Liver (tissue), 9 donors: Measurements from ENCODE around the gene SLC12A8. TPM values are rescaled to one million over a fixed set of nuclear protein-coding genes. Genes with fewer than 3 reads are reported as not detected.

Source experiments
- DNase-seq: peaks from one replicate; pipeline ENCODE4 v3.0.0-alpha.2; 2017; ENCODE audit warnings: low spot score
- H3K27ac ChIP-seq, 2 donors: one replicate each; pipeline ENCODE4 v1.7.0; 2013; ENCODE audit warnings: inconsistent platforms in 2 of 2, low read length in 2 of 2, control low read depth in 1 of 2, low read depth in 1 of 2, mild to moderate bottlenecking in 1 of 2
- H3K27me3 ChIP-seq, 4 donors: one replicate each; pipeline versions ENCODE4 v1.6.1 to v1.7.0; 2013; ENCODE audit warnings: low read length in 3 of 4, inconsistent platforms in 1 of 4, mild to moderate bottlenecking in 1 of 4, moderate library complexity in 1 of 4; ENCODE audit not compliant: control insufficient read depth in 4 of 4, insufficient read depth in 4 of 4
- H3K36me3 ChIP-seq, 4 donors: one replicate each; pipeline versions ENCODE4 v1.6.1 to v1.7.0; 2013; ENCODE audit warnings: low read length in 3 of 4, mild to moderate bottlenecking in 3 of 4, low read depth in 1 of 4, moderate library complexity in 1 of 4; ENCODE audit not compliant: control insufficient read depth in 4 of 4, insufficient read depth in 3 of 4
- H3K4me1 ChIP-seq, 4 donors: one replicate each; pipeline versions ENCODE4 v1.6.1 to v1.7.0; 2013; ENCODE audit warnings: low read length in 3 of 4, mild to moderate bottlenecking in 3 of 4, moderate library complexity in 1 of 4; ENCODE audit not compliant: control insufficient read depth in 4 of 4, insufficient read depth in 4 of 4
- H3K4me3 ChIP-seq, 3 donors: one replicate each; pipeline versions ENCODE4 v1.6.1 to v1.7.0; 2013; ENCODE audit warnings: low read length in 3 of 3, control low read depth in 1 of 3, low read depth in 1 of 3, mild to moderate bottlenecking in 1 of 3
- H3K9ac ChIP-seq, 2 donors: one replicate each; pipeline ENCODE4 v1.7.0; 2013; ENCODE audit warnings: low read length in 2 of 2, mild to moderate bottlenecking in 2 of 2, moderate library complexity in 2 of 2, control low read depth in 1 of 2, low read depth in 1 of 2
- H3K9me3 ChIP-seq, 4 donors: one replicate each; pipeline versions ENCODE4 v1.6.1 to v1.7.0; 2013; ENCODE audit warnings: low read length in 3 of 4; ENCODE audit not compliant: control insufficient read depth in 4 of 4
- EGR1 ChIP-seq, 2 donors: IDR thresholded peaks; 2 replicates each; pipeline ENCODE4 v1.6.1; 2016 to 2018; ENCODE audit warnings: antibody characterized with exemption in 2 of 2, low read depth in 2 of 2
- FOXA1 ChIP-seq: IDR thresholded peaks from 2 replicates; pipeline ENCODE4 v1.6.1; 2016; ENCODE audit warnings: antibody characterized with exemption
- FOXA2 ChIP-seq: IDR thresholded peaks from 2 replicates; pipeline ENCODE4 v1.6.1; 2016; ENCODE audit warnings: antibody characterized with exemption
- GABPA ChIP-seq, 2 donors: IDR thresholded peaks in 1 of 2; conservative IDR thresholded peaks in 1 of 2; 2 replicates each; pipeline ENCODE4 v1.6.1; 2016; ENCODE audit warnings: antibody characterized with exemption in 2 of 2, mild to moderate bottlenecking in 1 of 2, moderate library complexity in 1 of 2
- HNF4A ChIP-seq, 2 donors: conservative IDR thresholded peaks; 2 replicates each; pipeline ENCODE4 v1.6.1; 2016; ENCODE audit warnings: antibody characterized with exemption in 2 of 2, mild to moderate bottlenecking in 2 of 2
- HNF4G ChIP-seq: IDR thresholded peaks from 2 replicates; pipeline ENCODE4 v1.6.1; 2016; ENCODE audit warnings: antibody characterized with exemption
- JUND ChIP-seq, 2 donors: IDR thresholded peaks; 2 replicates each; pipeline ENCODE4 v1.6.1; 2016; ENCODE audit warnings: antibody characterized with exemption in 2 of 2
- NR2F2 ChIP-seq: IDR thresholded peaks from 2 replicates; pipeline ENCODE4 v1.6.1; 2016; ENCODE audit warnings: antibody characterized with exemption
- RAD21 ChIP-seq, 2 donors: IDR thresholded peaks; 2 replicates each; pipeline ENCODE4 v1.6.1; 2016; ENCODE audit warnings: antibody characterized with exemption in 2 of 2, mild to moderate bottlenecking in 2 of 2
- RXRA ChIP-seq, 2 donors: IDR thresholded peaks; 2 replicates each; pipeline ENCODE4 v1.6.1; 2017 to 2018; ENCODE audit warnings: antibody characterized with exemption in 2 of 2, mild to moderate bottlenecking in 1 of 2
- SP1 ChIP-seq: IDR thresholded peaks from 2 replicates; pipeline ENCODE4 v1.6.1; 2018; ENCODE audit warnings: antibody characterized with exemption, mild to moderate bottlenecking
- TAF1 ChIP-seq: conservative IDR thresholded peaks from 2 replicates; pipeline ENCODE4 v1.6.1; 2016; ENCODE audit warnings: antibody characterized with exemption, mild to moderate bottlenecking
- YY1 ChIP-seq: IDR thresholded peaks from 2 replicates; pipeline ENCODE4 v1.6.1; 2016; ENCODE audit warnings: antibody characterized with exemption, mild to moderate bottlenecking
- WGBS: extraction: QIAGEN DNeasy Blood & Tissue Kit; methylation state at CpG from one replicate; pipeline ENCODE4 v1.1.7; 2013; 5-methylcytosine and 5-hydroxymethylcytosine counted together
- polyA plus RNA-seq, 2 donors: library from polyadenylated mRNA; stranded (reverse) in 1 of 2; unstranded in 1 of 2; fragments of 200-250 nt in 1 of 2; fragments of >200 nt in 1 of 2; fragmentation: Nextera tagmentation in 1 of 2; extraction: Ambion mirVana in 1 of 2; gene quantifications; one replicate each; pipeline versions ENCODE4 v1.2.1 to v1.2.3, GENCODE V29; 2013 to 2015
- total RNA-seq, 2 donors: library from RNA; depleted of rRNA; stranded (reverse); fragments of >200 nt; gene quantifications; one replicate each; pipeline ENCODE4 v1.2.3, GENCODE V29; 2014
- TF ChIP-seq, protein P1 (sequence below): fragments of 150-350 bp; IDR thresholded peaks from 2 replicates; pipeline ENCODE4 v1.5.1; 2017; ENCODE audit warnings: improper control_type of control experiment, low read depth, low read length; ENCODE audit not compliant: missing input control
- TF ChIP-seq, protein P2 (sequence below): IDR thresholded peaks from 2 replicates; pipeline ENCODE4 v1.6.1; 2016; ENCODE audit warnings: antibody characterized with exemption
- TF ChIP-seq, protein P3 (sequence below): IDR thresholded peaks from 2 replicates; pipeline ENCODE4 v1.6.1; 2016; ENCODE audit warnings: antibody characterized with exemption, mild to moderate bottlenecking
- TF ChIP-seq, protein P4 (sequence below): IDR thresholded peaks from 2 replicates; pipeline ENCODE4 v1.6.1; 2016; ENCODE audit warnings: antibody characterized with exemption
- TF ChIP-seq, protein P5 (sequence below): IDR thresholded peaks from 2 replicates; pipeline ENCODE4 v1.6.1; 2016; ENCODE audit warnings: antibody characterized with exemption
- donor health status: healthy.
- donor health status: healthy.
- donor health status: healthy.
- donor health status: healthy.
- donor health status: healthy.

The SLC12A8 gene
- total and polyA plus RNA-seq, 4 donors: 2.7 to 20.3 (median 5.5) TPM

DNA sequence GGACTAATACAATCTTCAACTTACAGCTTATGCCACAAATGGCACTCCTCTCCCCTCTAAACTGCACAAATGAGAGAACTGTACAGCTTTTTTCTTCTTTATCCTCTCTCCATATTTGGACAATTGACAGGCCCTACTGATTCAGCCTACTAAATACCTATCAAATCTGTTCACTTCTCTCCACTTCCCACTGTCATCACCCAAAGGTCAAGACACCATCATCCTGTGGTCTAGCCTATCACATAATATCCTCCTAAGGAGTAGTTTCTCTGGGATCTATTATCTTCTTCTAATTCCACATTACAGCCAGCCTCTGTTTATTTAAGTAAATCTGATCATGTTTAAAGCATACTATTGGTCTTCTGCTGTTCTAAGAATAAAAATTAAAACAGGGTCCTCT lies 33.0 kb upstream of the SLC12A8 start (continued):
- TF ChIP-seq, protein P1, sequence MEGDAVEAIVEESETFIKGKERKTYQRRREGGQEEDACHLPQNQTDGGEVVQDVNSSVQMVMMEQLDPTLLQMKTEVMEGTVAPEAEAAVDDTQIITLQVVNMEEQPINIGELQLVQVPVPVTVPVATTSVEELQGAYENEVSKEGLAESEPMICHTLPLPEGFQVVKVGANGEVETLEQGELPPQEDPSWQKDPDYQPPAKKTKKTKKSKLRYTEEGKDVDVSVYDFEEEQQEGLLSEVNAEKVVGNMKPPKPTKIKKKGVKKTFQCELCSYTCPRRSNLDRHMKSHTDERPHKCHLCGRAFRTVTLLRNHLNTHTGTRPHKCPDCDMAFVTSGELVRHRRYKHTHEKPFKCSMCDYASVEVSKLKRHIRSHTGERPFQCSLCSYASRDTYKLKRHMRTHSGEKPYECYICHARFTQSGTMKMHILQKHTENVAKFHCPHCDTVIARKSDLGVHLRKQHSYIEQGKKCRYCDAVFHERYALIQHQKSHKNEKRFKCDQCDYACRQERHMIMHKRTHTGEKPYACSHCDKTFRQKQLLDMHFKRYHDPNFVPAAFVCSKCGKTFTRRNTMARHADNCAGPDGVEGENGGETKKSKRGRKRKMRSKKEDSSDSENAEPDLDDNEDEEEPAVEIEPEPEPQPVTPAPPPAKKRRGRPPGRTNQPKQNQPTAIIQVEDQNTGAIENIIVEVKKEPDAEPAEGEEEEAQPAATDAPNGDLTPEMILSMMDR: no peak
- no peak for TF ChIP-seq HNF4A (conservative IDR thresholded peaks at IDR 0.05)
- TF ChIP-seq FOXA2: no peak
- no peak for TF ChIP-seq NR2F2
- no peak for TF ChIP-seq JUND (IDR thresholded peaks at IDR 0.05)
- TF ChIP-seq FOXA1: no peak
- no peak for TF ChIP-seq EGR1 (IDR thresholded peaks at IDR 0.05; ENCODE audit: low read depth in 2 of 2)

DNA sequence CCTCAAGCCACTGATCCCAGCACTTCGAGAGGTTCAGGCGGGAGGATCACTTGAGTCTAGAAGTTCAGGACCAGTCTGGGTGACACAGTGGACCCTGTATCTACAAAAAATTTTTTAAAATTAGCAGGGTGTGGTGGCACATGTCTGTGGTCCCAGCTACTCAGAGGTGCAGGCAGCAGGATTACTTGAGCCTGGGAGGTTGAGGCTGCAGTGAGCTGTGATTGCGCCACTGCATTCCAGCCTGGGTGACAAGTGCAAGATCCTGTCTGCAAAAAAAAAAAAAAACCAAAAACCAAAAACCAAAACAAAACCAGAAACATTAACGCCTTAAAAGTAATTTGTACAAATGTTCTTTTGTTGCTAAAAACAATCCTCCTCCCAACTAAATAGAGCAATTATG lies 27.9 kb upstream of the SLC12A8 start:
- Histone ChIP-seq H3K4me3 (no peak overlapping the region), H3K4me1 (no peaks in the 10 kb centered on the region), H3K27me3 (no peaks in the 10 kb centered on the region), H3K36me3 (peaks cover 0 to 5% (median 2%) of the 10 kb centered on the region in 4 donors), H3K27ac (no peak overlapping the region), H3K9ac (no peak overlapping the region), H3K9me3 (no peaks in the 10 kb centered on the region)
- DNase-seq: no peak
- WGBS: 77% methylated on average over 4 of the region's 4 CpGs
- TF ChIP-seq NR2F2: no peak

DNA sequence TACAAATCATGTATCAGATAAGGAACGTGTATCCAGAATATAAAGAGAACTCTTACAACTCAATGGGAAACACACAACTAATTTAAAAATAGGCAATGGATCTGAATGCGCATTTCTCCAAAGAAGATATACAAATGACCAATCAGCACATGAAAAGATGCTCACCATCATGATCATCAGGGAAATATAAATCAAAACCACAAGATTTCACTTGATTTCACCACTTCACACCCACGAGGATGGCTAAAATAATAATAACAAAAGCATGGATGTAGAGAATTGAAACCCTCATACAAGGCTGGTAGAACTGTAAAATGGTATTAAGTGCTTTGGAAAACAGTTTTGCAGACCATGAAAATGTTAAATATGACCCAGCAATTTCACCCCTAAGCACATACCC lies 26.7 kb upstream of the SLC12A8 start:
- peaks cover 0 to 1% (median 0%) of the 10 kb centered on the region in 4 donors for H3K9me3 ChIP-seq
- H3K36me3 ChIP-seq: peaks cover 0 to 5% (median 0%) of the 10 kb centered on the region in 4 donors
- WGBS: 87% methylated on average over 3 of the region's 3 CpGs
- no peak overlapping the region for H3K4me3 ChIP-seq
- TF ChIP-seq, protein P2, sequence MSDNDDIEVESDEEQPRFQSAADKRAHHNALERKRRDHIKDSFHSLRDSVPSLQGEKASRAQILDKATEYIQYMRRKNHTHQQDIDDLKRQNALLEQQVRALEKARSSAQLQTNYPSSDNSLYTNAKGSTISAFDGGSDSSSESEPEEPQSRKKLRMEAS: no peak
- TF ChIP-seq SP1 (no peak), HNF4A (conservative IDR thresholded peaks at IDR 0.05) (no peak), RAD21 (IDR thresholded peaks at IDR 0.05) (no peak), GABPA (IDR thresholded peaks at IDR 0.05 in 1 of 2, conservative IDR thresholded peaks at IDR 0.05 in 1 of 2) (no peak), HNF4G (no peak), JUND (IDR thresholded peaks at IDR 0.05) (no peak), RXRA (IDR thresholded peaks at IDR 0.05) (no peak), FOXA1 (no peak), FOXA2 (no peak), YY1 (no peak), EGR1 (IDR thresholded peaks at IDR 0.05; ENCODE audit: low read depth in 2 of 2) (no peak), TAF1 (no peak), NR2F2 (no peak)
- TF ChIP-seq, protein P3, sequence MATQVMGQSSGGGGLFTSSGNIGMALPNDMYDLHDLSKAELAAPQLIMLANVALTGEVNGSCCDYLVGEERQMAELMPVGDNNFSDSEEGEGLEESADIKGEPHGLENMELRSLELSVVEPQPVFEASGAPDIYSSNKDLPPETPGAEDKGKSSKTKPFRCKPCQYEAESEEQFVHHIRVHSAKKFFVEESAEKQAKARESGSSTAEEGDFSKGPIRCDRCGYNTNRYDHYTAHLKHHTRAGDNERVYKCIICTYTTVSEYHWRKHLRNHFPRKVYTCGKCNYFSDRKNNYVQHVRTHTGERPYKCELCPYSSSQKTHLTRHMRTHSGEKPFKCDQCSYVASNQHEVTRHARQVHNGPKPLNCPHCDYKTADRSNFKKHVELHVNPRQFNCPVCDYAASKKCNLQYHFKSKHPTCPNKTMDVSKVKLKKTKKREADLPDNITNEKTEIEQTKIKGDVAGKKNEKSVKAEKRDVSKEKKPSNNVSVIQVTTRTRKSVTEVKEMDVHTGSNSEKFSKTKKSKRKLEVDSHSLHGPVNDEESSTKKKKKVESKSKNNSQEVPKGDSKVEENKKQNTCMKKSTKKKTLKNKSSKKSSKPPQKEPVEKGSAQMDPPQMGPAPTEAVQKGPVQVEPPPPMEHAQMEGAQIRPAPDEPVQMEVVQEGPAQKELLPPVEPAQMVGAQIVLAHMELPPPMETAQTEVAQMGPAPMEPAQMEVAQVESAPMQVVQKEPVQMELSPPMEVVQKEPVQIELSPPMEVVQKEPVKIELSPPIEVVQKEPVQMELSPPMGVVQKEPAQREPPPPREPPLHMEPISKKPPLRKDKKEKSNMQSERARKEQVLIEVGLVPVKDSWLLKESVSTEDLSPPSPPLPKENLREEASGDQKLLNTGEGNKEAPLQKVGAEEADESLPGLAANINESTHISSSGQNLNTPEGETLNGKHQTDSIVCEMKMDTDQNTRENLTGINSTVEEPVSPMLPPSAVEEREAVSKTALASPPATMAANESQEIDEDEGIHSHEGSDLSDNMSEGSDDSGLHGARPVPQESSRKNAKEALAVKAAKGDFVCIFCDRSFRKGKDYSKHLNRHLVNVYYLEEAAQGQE: no peak
- TF ChIP-seq, protein P4, sequence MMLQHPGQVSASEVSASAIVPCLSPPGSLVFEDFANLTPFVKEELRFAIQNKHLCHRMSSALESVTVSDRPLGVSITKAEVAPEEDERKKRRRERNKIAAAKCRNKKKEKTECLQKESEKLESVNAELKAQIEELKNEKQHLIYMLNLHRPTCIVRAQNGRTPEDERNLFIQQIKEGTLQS: no peak
- TF ChIP-seq, protein P1: no peak
- TF ChIP-seq, protein P5, sequence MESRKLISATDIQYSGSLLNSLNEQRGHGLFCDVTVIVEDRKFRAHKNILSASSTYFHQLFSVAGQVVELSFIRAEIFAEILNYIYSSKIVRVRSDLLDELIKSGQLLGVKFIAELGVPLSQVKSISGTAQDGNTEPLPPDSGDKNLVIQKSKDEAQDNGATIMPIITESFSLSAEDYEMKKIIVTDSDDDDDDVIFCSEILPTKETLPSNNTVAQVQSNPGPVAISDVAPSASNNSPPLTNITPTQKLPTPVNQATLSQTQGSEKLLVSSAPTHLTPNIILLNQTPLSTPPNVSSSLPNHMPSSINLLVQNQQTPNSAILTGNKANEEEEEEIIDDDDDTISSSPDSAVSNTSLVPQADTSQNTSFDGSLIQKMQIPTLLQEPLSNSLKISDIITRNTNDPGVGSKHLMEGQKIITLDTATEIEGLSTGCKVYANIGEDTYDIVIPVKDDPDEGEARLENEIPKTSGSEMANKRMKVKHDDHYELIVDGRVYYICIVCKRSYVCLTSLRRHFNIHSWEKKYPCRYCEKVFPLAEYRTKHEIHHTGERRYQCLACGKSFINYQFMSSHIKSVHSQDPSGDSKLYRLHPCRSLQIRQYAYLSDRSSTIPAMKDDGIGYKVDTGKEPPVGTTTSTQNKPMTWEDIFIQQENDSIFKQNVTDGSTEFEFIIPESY: no peak
- no peaks in the 10 kb centered on the region for H3K27me3 ChIP-seq
- no peak for DNase-seq
- no peak overlapping the region for H3K27ac ChIP-seq
- no peak overlapping the region for H3K9ac ChIP-seq
- H3K4me1 ChIP-seq: no peaks in the 10 kb centered on the region
